ENCODE results near the gene DIAPH1.

DIAPH1 gene

GRCh38 chr5:141564216-141564692 is 54.5 kb downstream of the DIAPH1 start:
- no peak overlapping the region for H3K4ac ChIP-seq (ENCODE audit: low read depth in 1 of 2, low read length in 2 of 2)
- no peaks in the 10 kb centered on the region for H3K9me3 ChIP-seq (ENCODE audit: control insufficient read depth, low read length)
- no peak overlapping the region for H2AK5ac ChIP-seq (ENCODE audit: low read length, severe bottlenecking)
- H3K27ac ChIP-seq (ENCODE audit: low read length, poor library complexity, severe bottlenecking) = no peak overlapping the region
- H4K91ac ChIP-seq (ENCODE audit: low read length) = no peak overlapping the region
- H3K23ac ChIP-seq (ENCODE audit: low read length in 2 of 2) = no peak overlapping the region
- peak overlapping the region; percentile 58 for H3K9ac ChIP-seq (ENCODE audit: low read length)
- H2BK120ac ChIP-seq (ENCODE audit: low read depth, low read length) = no peak overlapping the region
- no peak overlapping the region for H2BK15ac ChIP-seq (ENCODE audit: low read depth, poor library complexity, severe bottlenecking)
- H3K4me2 ChIP-seq (ENCODE audit: low read length, poor library complexity, severe bottlenecking) = no peak overlapping the region
- H3K36me3 ChIP-seq (ENCODE audit: control insufficient read depth in 1 of 2, insufficient read depth in 2 of 2, low read depth in 1 of 2, low read length in 2 of 2) = peaks cover 3 to 63% of the 10 kb centered on the region in 2 experiments
- H3K18ac ChIP-seq (ENCODE audit: low read depth in 1 of 2, low read length in 2 of 2) = no peak overlapping the region
- H3K4me1 ChIP-seq (ENCODE audit: control insufficient read depth, insufficient read depth, low read depth, low read length) = no peaks in the 10 kb centered on the region
- H2BK5ac ChIP-seq (ENCODE audit: low read depth, low read length, poor library complexity, severe bottlenecking) = no peak overlapping the region
- H2AFZ ChIP-seq (ENCODE audit: low read depth, low read length) = no peak overlapping the region
- whole genome bisulfite sequencing = 6% methylated on average over 4 of the region's 5 CpGs
- DNase-seq = peak; percentile 97
- H4K8ac ChIP-seq (ENCODE audit: low read length) = no peak overlapping the region
- peaks cover 9% of the 10 kb centered on the region for H3K79me1 ChIP-seq (replicated peaks; ENCODE audit: low read length, poor library complexity, severe bottlenecking)
- H2BK12ac ChIP-seq (ENCODE audit: low read length in 2 of 2) = no peak overlapping the region
- no peak overlapping the region for H3K4me3 ChIP-seq (ENCODE audit: insufficient read depth in 1 of 2, low read depth in 1 of 2, low read length in 2 of 2)
- no peak overlapping the region for H3K14ac ChIP-seq (ENCODE audit: low read length in 2 of 2)
- no peaks in the 10 kb centered on the region for H3K27me3 ChIP-seq (ENCODE audit: control insufficient read depth in 1 of 2, insufficient read depth in 1 of 2, low read length in 2 of 2)

GRCh38 chr5:141560725-141561483 is 57.9 kb downstream of the DIAPH1 start:
- Histone ChIP-seq H3K23ac (ENCODE audit: low read length in 2 of 2) (no peak overlapping the region), H3K4me1 (ENCODE audit: control insufficient read depth, insufficient read depth, low read depth, low read length) (peaks cover 2% of the 10 kb centered on the region)

GRCh38 chr5:141560151-141560550 is 58.6 kb downstream of the DIAPH1 start:
- Histone ChIP-seq H3K9me3 (ENCODE audit: control insufficient read depth, low read length) (no peaks in the 10 kb centered on the region), H3K27ac (ENCODE audit: low read length, poor library complexity, severe bottlenecking) (peak overlapping the region; percentile 22), H3K9ac (ENCODE audit: low read length) (peak overlapping the region; percentile 92), H3K79me1 (replicated peaks; ENCODE audit: low read length, poor library complexity, severe bottlenecking) (peaks cover 15% of the 10 kb centered on the region), H3K4me3 (ENCODE audit: insufficient read depth in 1 of 2, low read depth in 1 of 2, low read length in 2 of 2) (peak overlapping the region in 1 of 2 experiments; percentile 50), H2AK5ac (ENCODE audit: low read length, severe bottlenecking) (no peak overlapping the region), H3K4ac (ENCODE audit: low read depth in 1 of 2, low read length in 2 of 2) (peak overlapping the region in 1 of 2 experiments; percentile 60), H2BK12ac (ENCODE audit: low read length in 2 of 2) (no peak overlapping the region), H2AFZ (ENCODE audit: low read depth, low read length) (no peak overlapping the region), H3K4me2 (ENCODE audit: low read length, poor library complexity, severe bottlenecking) (no peak overlapping the region), H3K4me1 (ENCODE audit: control insufficient read depth, insufficient read depth, low read depth, low read length) (peaks cover 2% of the 10 kb centered on the region), H3K27me3 (ENCODE audit: control insufficient read depth in 1 of 2, insufficient read depth in 1 of 2, low read length in 2 of 2) (no peaks in the 10 kb centered on the region), H3K23ac (ENCODE audit: low read length in 2 of 2) (no peak overlapping the region), H4K91ac (ENCODE audit: low read length) (no peak overlapping the region), H2BK5ac (ENCODE audit: low read depth, low read length, poor library complexity, severe bottlenecking) (no peak overlapping the region), H2BK120ac (ENCODE audit: low read depth, low read length) (no peak overlapping the region), H3K36me3 (ENCODE audit: control insufficient read depth in 1 of 2, insufficient read depth in 2 of 2, low read depth in 1 of 2, low read length in 2 of 2) (peaks cover 5 to 35% of the 10 kb centered on the region in 2 experiments), H3K18ac (ENCODE audit: low read depth in 1 of 2, low read length in 2 of 2) (peak overlapping the region in 1 of 2 experiments; percentile 37), H3K14ac (ENCODE audit: low read length in 2 of 2) (no peak overlapping the region), H4K8ac (ENCODE audit: low read length) (no peak overlapping the region), H2BK15ac (ENCODE audit: low read depth, poor library complexity, severe bottlenecking) (no peak overlapping the region)
- DNase-seq = no peak

More at GRCh38 chr5:141560725-141561483, 57.9 kb downstream of the DIAPH1 start:
- H2AFZ ChIP-seq (ENCODE audit: low read depth, low read length) = no peak overlapping the region
- DNase-seq = peak; percentile 99
- peak overlapping the region; percentile 68 for H3K27ac ChIP-seq (ENCODE audit: low read length, poor library complexity, severe bottlenecking)
- H3K9me3 ChIP-seq (ENCODE audit: control insufficient read depth, low read length) = no peaks in the 10 kb centered on the region
- H2AK5ac ChIP-seq (ENCODE audit: low read length, severe bottlenecking) = no peak overlapping the region
- no peak overlapping the region for H2BK120ac ChIP-seq (ENCODE audit: low read depth, low read length)
- H3K4me3 ChIP-seq (ENCODE audit: insufficient read depth in 1 of 2, low read depth in 1 of 2, low read length in 2 of 2) = peak overlapping the region in 1 of 2 experiments; percentile 50
- no peak overlapping the region for H3K18ac ChIP-seq (ENCODE audit: low read depth in 1 of 2, low read length in 2 of 2)
- H3K36me3 ChIP-seq (ENCODE audit: control insufficient read depth in 1 of 2, insufficient read depth in 2 of 2, low read depth in 1 of 2, low read length in 2 of 2) = peaks cover 5 to 42% of the 10 kb centered on the region in 2 experiments
- no peaks in the 10 kb centered on the region for H3K27me3 ChIP-seq (ENCODE audit: control insufficient read depth in 1 of 2, insufficient read depth in 1 of 2, low read length in 2 of 2)
- no peak overlapping the region for H2BK12ac ChIP-seq (ENCODE audit: low read length in 2 of 2)
- H3K79me1 ChIP-seq (replicated peaks; ENCODE audit: low read length, poor library complexity, severe bottlenecking) = peaks cover 12% of the 10 kb centered on the region
- no peak overlapping the region for H4K8ac ChIP-seq (ENCODE audit: low read length)
- WGBS = 100% methylated on average over 1 of the region's 9 CpGs
- H2BK15ac ChIP-seq (ENCODE audit: low read depth, poor library complexity, severe bottlenecking) = no peak overlapping the region
- H2BK5ac ChIP-seq (ENCODE audit: low read depth, low read length, poor library complexity, severe bottlenecking) = no peak overlapping the region
- H3K14ac ChIP-seq (ENCODE audit: low read length in 2 of 2) = no peak overlapping the region
- H3K4me2 ChIP-seq (ENCODE audit: low read length, poor library complexity, severe bottlenecking) = no peak overlapping the region
- no peak overlapping the region for H4K91ac ChIP-seq (ENCODE audit: low read length)
- no peak overlapping the region for H3K4ac ChIP-seq (ENCODE audit: low read depth in 1 of 2, low read length in 2 of 2)
- H3K9ac ChIP-seq (ENCODE audit: low read length) = peak overlapping the region; percentile 92

- Histone ChIP-seq H3K79me1 (replicated peaks; ENCODE audit: low read length, poor library complexity, severe bottlenecking) (peaks cover 15% of the 10 kb centered on the region), H3K9ac (ENCODE audit: low read length) (peak overlapping the region; percentile 92), H2BK15ac (ENCODE audit: low read depth, poor library complexity, severe bottlenecking) (no peak overlapping the region), H3K4me3 (ENCODE audit: insufficient read depth in 1 of 2, low read depth in 1 of 2, low read length in 2 of 2) (peak overlapping the region in 1 of 2 experiments; percentile 50), H2BK120ac (ENCODE audit: low read depth, low read length) (no peak overlapping the region), H2BK12ac (ENCODE audit: low read length in 2 of 2) (peak overlapping the region in 1 of 2 experiments; percentile 81), H3K36me3 (ENCODE audit: control insufficient read depth in 1 of 2, insufficient read depth in 2 of 2, low read depth in 1 of 2, low read length in 2 of 2) (peaks cover 5 to 28% of the 10 kb centered on the region in 2 experiments), H2BK5ac (ENCODE audit: low read depth, low read length, poor library complexity, severe bottlenecking) (no peak overlapping the region), H3K4ac (ENCODE audit: low read depth in 1 of 2, low read length in 2 of 2) (peak overlapping the region in 1 of 2 experiments; percentile 75), H3K9me3 (ENCODE audit: control insufficient read depth, low read length) (no peaks in the 10 kb centered on the region), H3K4me1 (ENCODE audit: control insufficient read depth, insufficient read depth, low read depth, low read length) (peaks cover 2% of the 10 kb centered on the region), H3K27me3 (ENCODE audit: control insufficient read depth in 1 of 2, insufficient read depth in 1 of 2, low read length in 2 of 2) (no peaks in the 10 kb centered on the region), H2AFZ (ENCODE audit: low read depth, low read length) (no peak overlapping the region), H4K91ac (ENCODE audit: low read length) (no peak overlapping the region), H3K14ac (ENCODE audit: low read length in 2 of 2) (no peak overlapping the region), H3K18ac (ENCODE audit: low read depth in 1 of 2, low read length in 2 of 2) (no peak overlapping the region), H3K4me2 (ENCODE audit: low read length, poor library complexity, severe bottlenecking) (no peak overlapping the region), H4K8ac (ENCODE audit: low read length) (peak overlapping the region; percentile 67), H3K27ac (ENCODE audit: low read length, poor library complexity, severe bottlenecking) (no peak overlapping the region), H2AK5ac (ENCODE audit: low read length, severe bottlenecking) (peak overlapping the region; percentile 99), H3K23ac (ENCODE audit: low read length in 2 of 2) (no peak overlapping the region)
- DNase-seq = peak; percentile 57
Observed at GRCh38 chr5:141559461-141559860, 59.3 kb downstream of the DIAPH1 start.

Data from mesenchymal stem cell (in vitro differentiated cells and primary cell).